Hepatic stellate cell (primary cell): ENCODE measurements around the gene HGFAC.
A peak's percentile ranks its signal among the peaks of the same experiment; 100 is the strongest.

ENCODE experiments used
- DNase-seq: peaks from one replicate; pipeline ENCODE4 v3.0.0; 2011; ENCODE audit warnings: low spot score

Gene HGFAC

GRCh38 chr4:3473996-3474765 is 32.4 kb downstream of the HGFAC start:
- no peak for DNase-seq

GRCh38 chr4:3475041-3475712 is 33.4 kb downstream of the HGFAC start:
- DNase-seq, result no peak

- DNase-seq, result no peak
Measured at GRCh38 chr4:3475713-3476260, 34.0 kb downstream of the HGFAC start.

GRCh38 chr4:3476341-3476747 is 34.6 kb downstream of the HGFAC start:
- no peak for DNase-seq

GRCh38 chr4:3476936-3477749 is 35.4 kb downstream of the HGFAC start:
- DNase-seq, result no peak

GRCh38 chr4:3477750-3478430 is 36.1 kb downstream of the HGFAC start:
- DNase-seq, result no peak

GRCh38 chr4:3478446-3479357 is 36.9 kb downstream of the HGFAC start:
- no peak for DNase-seq

GRCh38 chr4:3479358-3480101 is 37.8 kb downstream of the HGFAC start:
- no peak for DNase-seq

GRCh38 chr4:3480528-3481112 is 38.9 kb downstream of the HGFAC start:
- DNase-seq, result peak; percentile 89

GRCh38 chr4:3481113-3481531 is 39.4 kb downstream of the HGFAC start:
- DNase-seq, result no peak

- DNase-seq, result no peak
Measured at GRCh38 chr4:3481783-3482393, 40.1 kb downstream of the HGFAC start.

GRCh38 chr4:3482707-3483106 is 40.9 kb downstream of the HGFAC start:
- no peak for DNase-seq

- peak; percentile 93 for DNase-seq
Measured at GRCh38 chr4:3483471-3483921, 41.7 kb downstream of the HGFAC start.

GRCh38 chr4:3484057-3484973 is 42.5 kb downstream of the HGFAC start:
- no peak for DNase-seq

GRCh38 chr4:3485011-3485791 is 43.4 kb downstream of the HGFAC start:
- DNase-seq, result no peak

- DNase-seq, result no peak
Measured at GRCh38 chr4:3485886-3486540, 44.2 kb downstream of the HGFAC start.
